Mononuclear cell (primary cell): ENCODE measurements around the gene PLCH1. TPM values are rescaled to one million over a fixed set of nuclear protein-coding genes. Genes with fewer than 3 reads are reported as not detected.

Experiments used
- H3K27me3 ChIP-seq: 2 replicates; pipeline ENCODE4 v1.6.0; 2011; ENCODE audit warnings: low read length, control low read depth; ENCODE audit not compliant: insufficient read depth
- H3K4me1 ChIP-seq: 2 replicates; pipeline ENCODE4 v1.5.1; 2011; ENCODE audit warnings: mild to moderate bottlenecking, low read length, control low read depth; ENCODE audit not compliant: insufficient read depth
- H3K4me3 ChIP-seq: 2 replicates; pipeline ENCODE4 v1.5.1; 2011; ENCODE audit warnings: mild to moderate bottlenecking, low read length, moderate library complexity
- H3K9me3 ChIP-seq: 2 replicates; pipeline ENCODE4 v1.5.1; 2011; ENCODE audit warnings: low read depth, mild to moderate bottlenecking, control low read depth, low read length
- total RNA-seq: library from RNA; depleted of rRNA; stranded (reverse); fragments of >200 nt; gene quantifications from one replicate; pipeline ENCODE4 v1.2.3, GENCODE V29; 2012

The PLCH1 gene
- total RNA-seq, 1 donor, result 0.94 TPM

DNA sequence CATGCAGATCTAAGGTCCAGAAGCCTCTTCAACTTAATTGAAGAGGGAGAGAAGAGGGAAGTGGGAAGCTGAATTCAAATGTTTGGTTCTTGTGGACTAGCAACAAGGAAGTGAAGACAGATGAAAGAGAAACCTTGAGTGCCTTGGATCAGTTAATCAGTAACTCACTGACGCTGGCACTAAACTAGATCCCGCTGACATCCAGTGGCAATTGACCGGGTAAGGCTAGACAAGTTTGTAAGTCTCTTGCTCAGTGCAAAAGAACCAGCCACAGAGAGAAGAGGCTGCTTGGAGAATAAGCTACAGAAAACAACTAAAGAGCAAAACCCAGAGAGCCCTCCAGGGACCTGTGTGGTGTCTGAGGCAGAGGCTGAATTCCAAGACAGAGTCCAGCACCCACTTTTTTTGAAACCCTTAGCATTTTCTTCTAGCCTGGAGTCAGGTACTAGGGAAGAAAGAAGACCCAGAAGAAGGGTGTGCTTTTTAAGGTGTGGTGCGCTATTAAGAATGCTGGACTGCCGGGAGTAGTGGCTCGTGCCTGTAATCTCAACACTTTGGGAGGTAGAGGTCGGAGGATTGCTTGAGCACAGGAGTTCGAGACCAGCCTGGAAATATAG, 6.9 kb downstream of the PLCH1 start:
- Histone ChIP-seq H3K9me3 (no peaks in the 10 kb centered on the region), H3K4me1 (peaks cover 8% of the 10 kb centered on the region), H3K4me3 (no peak overlapping the region), H3K27me3 (peaks cover 22% of the 10 kb centered on the region)

- Histone ChIP-seq H3K9me3 (no peaks in the 10 kb centered on the region), H3K4me3 (no peak overlapping the region), H3K4me1 (peaks cover 8% of the 10 kb centered on the region), H3K27me3 (peaks cover 8% of the 10 kb centered on the region)
Observed at GRCh38 chr3:155736381-155736780, 8.5 kb downstream of the PLCH1 start.

DNA sequence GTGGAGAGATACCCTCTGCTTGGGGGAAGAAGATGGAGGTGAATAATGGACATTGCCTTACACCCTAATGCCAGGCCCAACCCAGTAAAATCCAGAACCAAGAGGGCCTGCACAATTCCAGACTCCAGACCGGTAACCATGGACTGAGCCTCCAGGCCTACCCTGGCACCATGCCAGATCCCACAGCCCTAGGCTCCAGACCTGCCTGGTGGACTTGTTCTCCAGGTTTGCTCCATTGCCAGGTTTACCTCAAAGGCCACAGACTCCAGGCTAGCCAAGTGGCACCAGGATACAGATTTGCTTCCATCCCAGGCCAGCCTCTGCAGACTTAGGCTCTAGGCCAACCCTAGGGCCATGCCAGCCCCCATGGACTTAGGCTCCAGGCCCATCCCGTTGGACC, 14.0 kb downstream of the PLCH1 start:
- Histone ChIP-seq H3K4me1 (no peaks in the 10 kb centered on the region), H3K27me3 (peaks cover 3% of the 10 kb centered on the region), H3K4me3 (no peak overlapping the region), H3K9me3 (no peaks in the 10 kb centered on the region)

GRCh38 chr3:155727836-155728235, 17.0 kb downstream of the PLCH1 start:
- H3K9me3 ChIP-seq, result no peaks in the 10 kb centered on the region
- H3K4me3 ChIP-seq, result no peak overlapping the region
- no peaks in the 10 kb centered on the region for H3K4me1 ChIP-seq
- H3K27me3 ChIP-seq, result peaks cover 3% of the 10 kb centered on the region

GRCh38 chr3:155714295-155714718, 30.6 kb downstream of the PLCH1 start:
- H3K4me3 ChIP-seq, result no peak overlapping the region
- H3K9me3 ChIP-seq, result no peaks in the 10 kb centered on the region
- H3K27me3 ChIP-seq, result no peaks in the 10 kb centered on the region
- no peaks in the 10 kb centered on the region for H3K4me1 ChIP-seq

DNA sequence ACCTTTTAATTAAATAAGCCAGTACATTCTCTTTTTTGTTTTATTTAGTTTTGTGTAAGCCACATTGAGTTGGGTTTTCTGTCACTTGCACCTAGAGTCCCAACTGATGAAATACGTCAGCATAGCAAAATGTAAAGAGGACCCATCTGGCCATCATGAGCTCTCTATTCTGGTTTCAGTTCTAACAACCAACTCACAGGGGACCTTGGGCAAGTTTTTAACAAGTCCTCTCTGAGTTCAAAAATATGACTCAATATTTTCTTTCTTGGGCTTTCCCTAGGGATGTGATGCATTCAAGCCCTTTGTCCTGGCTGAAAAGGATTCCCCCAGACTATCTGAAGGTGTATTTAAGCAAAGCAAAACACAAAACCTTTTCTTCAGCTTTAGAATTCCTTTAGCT, 32.9 kb downstream of the PLCH1 start:
- Histone ChIP-seq H3K27me3 (no peaks in the 10 kb centered on the region), H3K9me3 (no peaks in the 10 kb centered on the region), H3K4me1 (no peaks in the 10 kb centered on the region), H3K4me3 (no peak overlapping the region)

- no peaks in the 10 kb centered on the region for H3K9me3 ChIP-seq
- no peaks in the 10 kb centered on the region for H3K4me1 ChIP-seq
- H3K4me3 ChIP-seq, result no peak overlapping the region
- H3K27me3 ChIP-seq, result no peaks in the 10 kb centered on the region
Observed at GRCh38 chr3:155704771-155705559, 39.9 kb downstream of the PLCH1 start.

DNA sequence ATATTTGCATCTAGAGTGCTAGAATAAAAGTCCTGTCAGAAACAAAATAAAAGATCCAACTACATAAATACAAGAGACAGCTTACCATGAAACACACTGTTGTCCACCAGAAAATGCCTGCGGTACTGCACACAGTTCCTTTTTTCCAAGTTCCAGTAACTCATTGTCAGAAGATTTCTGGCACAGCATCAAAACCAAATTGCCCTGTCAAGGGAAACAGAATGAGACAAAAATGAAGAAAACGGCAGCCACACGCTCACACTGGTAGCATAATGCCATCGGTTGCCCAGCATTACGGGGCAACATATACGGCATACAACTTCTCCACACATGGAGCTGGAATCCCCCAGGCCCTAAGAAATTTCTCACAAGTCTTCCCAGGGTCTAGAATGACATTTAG, 40.8 kb downstream of the PLCH1 start:
- Histone ChIP-seq H3K9me3 (no peaks in the 10 kb centered on the region), H3K4me1 (no peaks in the 10 kb centered on the region), H3K4me3 (no peak overlapping the region), H3K27me3 (no peaks in the 10 kb centered on the region)

DNA sequence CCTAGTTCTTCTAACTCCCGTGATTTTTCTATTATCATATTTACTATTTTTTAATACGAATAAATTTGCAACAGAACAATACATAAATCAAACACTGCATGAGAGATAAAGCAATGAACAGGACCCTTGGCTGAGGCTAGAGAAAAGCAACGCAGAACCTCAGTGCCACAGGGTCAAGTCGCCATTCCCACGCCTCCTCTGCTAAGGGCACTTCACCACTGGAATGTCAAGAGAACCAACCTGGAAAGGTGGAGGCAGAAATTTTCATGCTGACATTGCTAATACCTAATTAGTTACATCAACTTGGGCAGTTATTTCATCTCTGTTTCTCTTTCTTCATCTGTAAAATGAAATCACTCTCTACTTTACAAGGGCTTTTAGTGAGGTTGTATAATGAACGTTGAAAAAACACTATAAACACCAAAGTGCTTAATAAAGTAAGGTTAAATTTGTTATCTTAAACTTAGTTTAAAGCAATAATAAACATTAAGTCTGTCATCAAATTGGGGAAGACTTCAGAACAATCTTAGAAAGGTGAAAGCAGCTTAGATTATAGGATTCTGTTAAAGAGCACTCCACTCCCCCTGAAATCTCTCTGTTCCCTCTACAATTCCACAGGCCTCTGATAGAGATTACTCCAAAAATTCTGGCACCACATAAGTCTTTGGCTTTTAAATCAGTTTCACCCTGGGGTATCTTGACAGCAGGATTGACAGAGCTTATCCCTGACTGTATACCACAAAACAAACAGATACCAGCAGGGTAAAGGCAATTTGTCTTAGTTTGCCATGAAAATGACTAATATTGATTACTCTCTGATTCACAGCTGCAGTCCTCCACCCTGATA, 41.9 kb downstream of the PLCH1 start:
- Histone ChIP-seq H3K4me1 (no peaks in the 10 kb centered on the region), H3K27me3 (no peaks in the 10 kb centered on the region), H3K4me3 (no peak overlapping the region), H3K9me3 (no peaks in the 10 kb centered on the region)

- Histone ChIP-seq H3K4me3 (no peak overlapping the region), H3K4me1 (no peaks in the 10 kb centered on the region), H3K9me3 (no peaks in the 10 kb centered on the region), H3K27me3 (no peaks in the 10 kb centered on the region)
Observed at GRCh38 chr3:155701882-155702465, 42.9 kb downstream of the PLCH1 start.

DNA sequence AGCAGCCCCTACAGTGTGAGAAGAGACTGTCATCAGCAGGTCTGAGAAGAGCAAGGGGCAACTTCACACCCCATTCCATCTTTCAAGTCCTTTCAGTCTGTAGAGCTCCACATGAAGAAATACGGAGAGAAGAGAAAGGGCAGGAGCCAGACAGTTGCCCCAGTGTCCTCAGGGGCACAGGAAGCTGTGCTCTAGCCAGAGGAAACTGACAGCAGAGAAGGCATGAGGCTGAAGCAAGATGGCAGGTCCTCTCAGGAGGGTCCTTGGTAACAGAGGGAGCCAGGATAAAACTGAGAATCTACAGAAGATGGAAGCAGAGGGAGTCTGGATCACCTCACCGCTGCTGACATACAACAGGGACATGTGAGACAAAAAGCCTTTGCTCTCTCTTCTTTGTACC, 47.3 kb downstream of the PLCH1 start:
- Histone ChIP-seq H3K9me3 (no peaks in the 10 kb centered on the region), H3K4me3 (no peak overlapping the region), H3K27me3 (no peaks in the 10 kb centered on the region), H3K4me1 (no peaks in the 10 kb centered on the region)

DNA sequence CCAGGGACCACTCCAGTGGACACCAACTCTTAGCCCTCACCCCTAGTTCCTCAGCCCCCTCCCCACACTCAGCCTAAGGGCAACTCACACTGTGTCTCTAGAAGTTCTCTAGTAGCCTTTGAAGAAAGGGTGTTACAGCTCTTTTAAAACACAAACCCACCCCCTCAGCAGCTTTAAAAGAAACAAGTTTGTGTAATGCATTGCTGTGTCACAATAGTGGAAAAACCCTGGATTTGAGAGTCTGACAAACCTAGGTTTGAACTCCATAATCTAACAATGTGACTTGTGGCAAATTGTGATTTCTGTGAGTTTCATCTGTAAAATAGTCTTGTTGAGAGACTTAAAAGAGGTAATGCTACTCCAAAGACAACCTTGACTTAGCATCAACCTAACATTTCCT, 54.0 kb downstream of the PLCH1 start:
- Histone ChIP-seq H3K9me3 (no peaks in the 10 kb centered on the region), H3K4me3 (no peak overlapping the region), H3K27me3 (no peaks in the 10 kb centered on the region), H3K4me1 (no peaks in the 10 kb centered on the region)

DNA sequence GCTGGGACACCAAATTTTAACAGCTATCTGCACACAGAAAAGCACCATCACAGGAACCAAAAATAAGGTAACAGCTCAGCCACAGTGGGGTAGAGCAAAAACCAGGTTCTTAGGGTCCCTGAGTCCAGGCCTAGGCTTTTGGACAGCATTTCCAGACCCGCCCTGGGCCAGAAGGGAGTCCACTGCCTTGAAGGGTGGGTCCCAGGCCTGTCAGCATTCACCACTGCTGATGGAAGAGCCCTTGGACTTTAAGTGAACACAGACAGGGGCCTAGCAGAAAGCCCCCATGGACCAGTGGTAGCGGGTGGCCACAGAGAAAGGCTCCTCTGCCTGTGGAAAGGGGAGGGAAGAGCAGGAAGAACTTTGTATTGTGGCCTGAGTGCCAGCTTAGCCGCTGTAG, 56.4 kb downstream of the PLCH1 start:
- no peaks in the 10 kb centered on the region for H3K4me1 ChIP-seq
- no peak overlapping the region for H3K4me3 ChIP-seq
- no peaks in the 10 kb centered on the region for H3K9me3 ChIP-seq
- no peaks in the 10 kb centered on the region for H3K27me3 ChIP-seq

- Histone ChIP-seq H3K4me3 (no peak overlapping the region), H3K27me3 (no peaks in the 10 kb centered on the region), H3K4me1 (no peaks in the 10 kb centered on the region), H3K9me3 (no peaks in the 10 kb centered on the region)
Observed at GRCh38 chr3:155683344-155683720, 61.5 kb downstream of the PLCH1 start.
